Fibroblast of mammary gland (primary cell): ENCODE results near the gene MFRP.

Source experiments
- DNase-seq: peaks from one replicate; pipeline ENCODE4 v3.0.0-alpha.2; 2010; ENCODE audit warnings: low read depth
- H3K4me3 ChIP-seq: 2 replicates; pipeline ENCODE4 v1.5.1; 2011; ENCODE audit warnings: low read depth, mild to moderate bottlenecking, low read length, moderate library complexity; ENCODE audit not compliant: control insufficient read depth
- CTCF ChIP-seq: conservative IDR thresholded peaks from 2 replicates; pipeline ENCODE4 v1.5.1; 2011; ENCODE audit warnings: low read depth, low read length, inconsistent platforms; ENCODE audit not compliant: control insufficient read depth, insufficient read depth

Gene MFRP

GRCh38 chr11:119347242-119347641 lies 737 bp upstream of the MFRP start:
- TF ChIP-seq CTCF = no peak
- DNase-seq = peak; percentile 69
- no peak overlapping the region for H3K4me3 ChIP-seq

- H3K4me3 ChIP-seq = no peak overlapping the region
- TF ChIP-seq CTCF = no peak
- DNase-seq = no peak
Measured at GRCh38 chr11:119345685-119346084, 820 bp downstream of the MFRP start.

GRCh38 chr11:119344291-119345010 lies 2.1 kb downstream of the MFRP start:
- no peak for DNase-seq

GRCh38 chr11:119343726-119344125 lies 2.8 kb downstream of the MFRP start:
- H3K4me3 ChIP-seq = no peak overlapping the region
- no peak for DNase-seq
- TF ChIP-seq CTCF = no peak

More at GRCh38 chr11:119344291-119345010, 2.1 kb downstream of the MFRP start:
- no peak overlapping the region for H3K4me3 ChIP-seq
- no peak for TF ChIP-seq CTCF

GRCh38 chr11:119342362-119343130 lies 4.0 kb downstream of the MFRP start:
- DNase-seq = no peak
- TF ChIP-seq CTCF = no peak
- H3K4me3 ChIP-seq = no peak overlapping the region

GRCh38 chr11:119342023-119342300 lies 4.5 kb downstream of the MFRP start:
- no peak for DNase-seq
- H3K4me3 ChIP-seq = no peak overlapping the region
- TF ChIP-seq CTCF = no peak
